ENCODE results near the gene IMPA2. TPM values are rescaled to one million over a fixed set of nuclear protein-coding genes. Genes with fewer than 3 reads are reported as not detected.

IMPA2 gene
- total and polyA plus RNA-seq, 2 of the 13 experiments (the other 11 are each of a cell fraction or from before 2014, with no cell fraction given) = 37.8 to 71.8 TPM

DNA sequence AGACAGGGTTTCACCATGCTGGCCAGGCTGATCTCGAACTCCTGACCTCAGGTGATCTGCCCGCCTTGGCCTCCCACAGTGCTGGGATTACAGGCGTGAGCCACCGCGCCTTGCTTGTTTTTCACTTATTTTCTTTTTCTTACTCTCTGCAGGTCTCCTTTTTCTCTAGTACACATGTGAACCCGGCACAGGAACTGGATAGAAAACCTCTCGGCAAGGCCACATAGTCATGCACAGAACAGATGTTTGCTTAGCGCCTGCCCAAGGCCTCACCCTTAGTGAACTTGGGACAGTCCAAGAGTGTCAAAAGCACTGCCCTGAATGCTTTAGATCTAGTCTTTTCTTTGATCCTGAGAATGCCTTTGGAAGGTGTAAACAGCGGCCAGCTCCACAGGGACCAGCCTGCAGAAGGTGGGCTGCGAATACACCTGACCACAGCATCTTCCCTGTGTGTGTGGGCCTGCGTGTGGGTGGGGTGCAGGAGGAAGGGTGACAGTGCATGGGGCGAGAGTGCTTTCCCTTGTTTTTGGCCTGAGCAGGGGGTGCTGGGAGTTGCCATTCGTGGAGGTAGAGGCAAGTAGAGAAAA, 27.0 kb downstream of the IMPA2 start (continued):
- TF ChIP-seq ZNF772 (CRISPR knock-in tag; IDR thresholded peaks at IDR 0.05) (no peak), KDM6A (CRISPR knock-in tag; IDR thresholded peaks at IDR 0.05; ENCODE audit: low read depth) (peak; percentile 90), CC2D1A (CRISPR knock-in tag; IDR thresholded peaks at IDR 0.05) (no peak), ZNF556 (CRISPR knock-in tag; IDR thresholded peaks at IDR 0.05; ENCODE audit: borderline replicate concordance) (peak; percentile 60; the same call in 1 of the 2 replicates), NCOA1 (CRISPR knock-in tag; IDR thresholded peaks at IDR 0.05) (no peak), SOX13 (IDR thresholded peaks at IDR 0.05) (no peak), SOX13 (CRISPR knock-in tag; conservative IDR thresholded peaks at IDR 0.05 in 1 of 2, IDR thresholded peaks at IDR 0.05 in 1 of 2) (peak in 1 of 2 experiments; percentile 90; a peak in 2 of 4 replicates), MYNN (CRISPR knock-in tag; IDR thresholded peaks at IDR 0.05; ENCODE audit: low read depth) (no peak), GABPA (IDR thresholded peaks at IDR 0.05; ENCODE audit: low read depth, low read length) (no peak), GABPA (CRISPR knock-in tag; IDR thresholded peaks at IDR 0.05; ENCODE audit: low read depth) (peak; percentile 50; the same call in 1 of the 2 replicates), ZNF333 (CRISPR knock-in tag; IDR thresholded peaks at IDR 0.05; ENCODE audit: borderline replicate concordance) (no peak), NFE2L2 (IDR thresholded peaks at IDR 0.05; ENCODE audit: low read length) (no peak), ZNF530 (CRISPR knock-in tag; IDR thresholded peaks at IDR 0.05; ENCODE audit: low read depth) (no peak), TEAD2 (CRISPR knock-in tag; IDR thresholded peaks at IDR 0.05) (no peak), CBFB (CRISPR knock-in tag; IDR thresholded peaks at IDR 0.05) (peak; percentile 58; the same call in 1 of the 2 replicates), ZKSCAN1 (IDR thresholded peaks at IDR 0.05; ENCODE audit: low read length) (0 out of 2 replicates have a peak, but pooled peaks have one; percentile 31), ZNF44 (CRISPR knock-in tag; IDR thresholded peaks at IDR 0.05) (no peak), FOXA1 (IDR thresholded peaks at IDR 0.05) (peak; percentile 59; the same call in 1 of the 2 replicates), FOXA1 (CRISPR knock-in tag; IDR thresholded peaks at IDR 0.05) (peak; percentile 94), ZNF790 (CRISPR knock-in tag; IDR thresholded peaks at IDR 0.05; ENCODE audit: borderline replicate concordance) (peak; percentile 50; the same call in 1 of the 2 replicates)
- TF ChIP-seq, protein P1, sequence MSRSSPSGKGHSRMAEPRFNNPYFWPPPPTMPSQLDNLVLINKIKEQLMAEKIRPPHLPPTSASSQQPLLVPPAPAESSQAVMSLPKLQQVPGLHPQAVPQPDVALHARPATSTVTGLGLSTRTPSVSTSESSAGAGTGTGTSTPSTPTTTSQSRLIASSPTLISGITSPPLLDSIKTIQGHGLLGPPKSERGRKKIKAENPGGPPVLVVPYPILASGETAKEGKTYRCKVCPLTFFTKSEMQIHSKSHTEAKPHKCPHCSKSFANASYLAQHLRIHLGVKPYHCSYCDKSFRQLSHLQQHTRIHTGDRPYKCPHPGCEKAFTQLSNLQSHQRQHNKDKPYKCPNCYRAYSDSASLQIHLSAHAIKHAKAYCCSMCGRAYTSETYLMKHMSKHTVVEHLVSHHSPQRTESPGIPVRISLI (CRISPR knock-in tag; IDR thresholded peaks at IDR 0.05; ENCODE audit: borderline replicate concordance) = peak; percentile 86
- TF ChIP-seq, protein P2, sequence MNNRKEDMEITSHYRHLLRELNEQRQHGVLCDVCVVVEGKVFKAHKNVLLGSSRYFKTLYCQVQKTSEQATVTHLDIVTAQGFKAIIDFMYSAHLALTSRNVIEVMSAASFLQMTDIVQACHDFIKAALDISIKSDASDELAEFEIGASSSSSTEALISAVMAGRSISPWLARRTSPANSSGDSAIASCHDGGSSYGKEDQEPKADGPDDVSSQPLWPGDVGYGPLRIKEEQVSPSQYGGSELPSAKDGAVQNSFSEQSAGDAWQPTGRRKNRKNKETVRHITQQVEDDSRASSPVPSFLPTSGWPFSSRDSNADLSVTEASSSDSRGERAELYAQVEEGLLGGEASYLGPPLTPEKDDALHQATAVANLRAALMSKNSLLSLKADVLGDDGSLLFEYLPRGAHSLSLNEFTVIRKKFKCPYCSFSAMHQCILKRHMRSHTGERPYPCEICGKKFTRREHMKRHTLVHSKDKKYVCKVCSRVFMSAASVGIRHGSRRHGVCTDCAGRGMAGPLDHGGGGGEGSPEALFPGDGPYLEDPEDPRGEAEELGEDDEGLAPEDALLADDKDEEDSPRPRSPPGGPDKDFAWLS (CRISPR knock-in tag; IDR thresholded peaks at IDR 0.05; ENCODE audit: borderline replicate concordance) = no peak
- TF ChIP-seq, protein P3, sequence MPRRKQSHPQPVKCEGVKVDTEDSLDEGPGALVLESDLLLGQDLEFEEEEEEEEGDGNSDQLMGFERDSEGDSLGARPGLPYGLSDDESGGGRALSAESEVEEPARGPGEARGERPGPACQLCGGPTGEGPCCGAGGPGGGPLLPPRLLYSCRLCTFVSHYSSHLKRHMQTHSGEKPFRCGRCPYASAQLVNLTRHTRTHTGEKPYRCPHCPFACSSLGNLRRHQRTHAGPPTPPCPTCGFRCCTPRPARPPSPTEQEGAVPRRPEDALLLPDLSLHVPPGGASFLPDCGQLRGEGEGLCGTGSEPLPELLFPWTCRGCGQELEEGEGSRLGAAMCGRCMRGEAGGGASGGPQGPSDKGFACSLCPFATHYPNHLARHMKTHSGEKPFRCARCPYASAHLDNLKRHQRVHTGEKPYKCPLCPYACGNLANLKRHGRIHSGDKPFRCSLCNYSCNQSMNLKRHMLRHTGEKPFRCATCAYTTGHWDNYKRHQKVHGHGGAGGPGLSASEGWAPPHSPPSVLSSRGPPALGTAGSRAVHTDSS (CRISPR knock-in tag; conservative IDR thresholded peaks at IDR 0.05) = no peak
- TF ChIP-seq, protein P4, sequence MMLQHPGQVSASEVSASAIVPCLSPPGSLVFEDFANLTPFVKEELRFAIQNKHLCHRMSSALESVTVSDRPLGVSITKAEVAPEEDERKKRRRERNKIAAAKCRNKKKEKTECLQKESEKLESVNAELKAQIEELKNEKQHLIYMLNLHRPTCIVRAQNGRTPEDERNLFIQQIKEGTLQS (CRISPR knock-in tag; IDR thresholded peaks at IDR 0.05) = no peak
- TF ChIP-seq, protein P5, sequence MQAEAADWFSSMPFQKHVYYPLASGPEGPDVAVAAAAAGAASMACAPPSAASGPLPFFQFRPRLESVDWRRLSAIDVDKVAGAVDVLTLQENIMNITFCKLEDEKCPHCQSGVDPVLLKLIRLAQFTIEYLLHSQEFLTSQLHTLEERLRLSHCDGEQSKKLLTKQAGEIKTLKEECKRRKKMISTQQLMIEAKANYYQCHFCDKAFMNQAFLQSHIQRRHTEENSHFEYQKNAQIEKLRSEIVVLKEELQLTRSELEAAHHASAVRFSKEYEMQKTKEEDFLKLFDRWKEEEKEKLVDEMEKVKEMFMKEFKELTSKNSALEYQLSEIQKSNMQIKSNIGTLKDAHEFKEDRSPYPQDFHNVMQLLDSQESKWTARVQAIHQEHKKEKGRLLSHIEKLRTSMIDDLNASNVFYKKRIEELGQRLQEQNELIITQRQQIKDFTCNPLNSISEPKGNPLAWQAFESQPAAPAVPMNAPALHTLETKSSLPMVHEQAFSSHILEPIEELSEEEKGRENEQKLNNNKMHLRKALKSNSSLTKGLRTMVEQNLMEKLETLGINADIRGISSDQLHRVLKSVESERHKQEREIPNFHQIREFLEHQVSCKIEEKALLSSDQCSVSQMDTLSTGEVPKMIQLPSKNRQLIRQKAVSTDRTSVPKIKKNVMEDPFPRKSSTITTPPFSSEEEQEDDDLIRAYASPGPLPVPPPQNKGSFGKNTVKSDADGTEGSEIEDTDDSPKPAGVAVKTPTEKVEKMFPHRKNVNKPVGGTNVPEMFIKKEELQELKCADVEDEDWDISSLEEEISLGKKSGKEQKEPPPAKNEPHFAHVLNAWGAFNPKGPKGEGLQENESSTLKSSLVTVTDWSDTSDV (CRISPR knock-in tag; IDR thresholded peaks at IDR 0.05) = no peak

Data from HepG2 (cell line).